GM19193 (cell line): ENCODE measurements around the gene AHSP.

ENCODE experiments used
- POLR2A ChIP-seq: IDR thresholded peaks from 4 replicates; pipeline ENCODE4 v1.6.1; 2011; ENCODE audit not compliant: insufficient read depth, insufficient read length; ENCODE audit errors: extremely low read depth

The AHSP gene, protein sequence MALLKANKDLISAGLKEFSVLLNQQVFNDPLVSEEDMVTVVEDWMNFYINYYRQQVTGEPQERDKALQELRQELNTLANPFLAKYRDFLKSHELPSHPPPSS

DNA sequence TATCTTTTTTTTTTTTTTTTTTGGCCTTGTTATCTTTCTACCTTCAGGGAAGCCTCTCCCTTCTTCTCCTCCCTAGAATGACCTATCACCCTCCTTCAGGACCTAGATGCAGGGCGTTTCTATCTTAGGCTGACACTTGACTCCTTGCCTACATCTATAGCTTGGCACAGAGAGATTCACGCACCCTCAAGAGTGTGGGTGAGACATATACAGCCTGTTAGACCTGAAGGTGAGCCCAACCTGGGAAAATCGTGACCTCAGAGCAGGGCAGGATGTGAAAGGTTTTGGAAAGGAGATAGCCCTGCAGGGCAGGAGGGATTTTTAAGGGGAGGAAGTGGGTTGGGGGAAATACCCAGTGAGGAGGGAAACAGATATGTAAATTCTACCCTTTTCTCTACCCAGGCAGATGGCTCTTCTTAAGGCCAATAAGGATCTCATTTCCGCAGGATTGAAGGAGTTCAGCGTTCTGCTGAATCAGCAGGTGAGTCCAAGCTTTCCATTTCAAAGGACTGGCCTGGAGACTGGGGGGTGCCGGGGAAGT lies at the start of gene AHSP:
Gene AHSP, plus strand, starts transcription at position 167 of the 541 bp plus-strand sequence. Its CDS starts 240 bp downstream, at position 407.
- no peak for TF ChIP-seq POLR2A

DNA sequence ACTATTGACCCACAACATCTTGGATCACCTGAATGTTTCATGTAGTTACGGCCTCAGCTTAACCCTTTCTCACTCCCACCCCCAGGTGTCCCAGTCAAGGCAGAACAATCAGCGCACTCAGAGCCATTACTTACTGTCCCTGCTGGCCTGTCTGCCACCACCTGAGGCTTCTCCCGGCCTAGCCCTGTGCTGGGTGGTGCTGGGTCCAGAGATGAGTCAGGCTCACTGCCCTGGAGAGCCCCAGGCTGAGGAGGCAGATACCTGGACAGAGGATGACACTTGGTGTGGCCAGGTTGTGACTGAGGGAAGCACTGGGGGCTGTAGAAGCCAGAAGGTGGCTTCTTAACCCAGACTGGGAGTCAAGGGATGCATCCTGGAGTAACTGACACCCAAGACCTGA lies 48.7 kb upstream of the AHSP start:
- TF ChIP-seq POLR2A, result no peak

DNA sequence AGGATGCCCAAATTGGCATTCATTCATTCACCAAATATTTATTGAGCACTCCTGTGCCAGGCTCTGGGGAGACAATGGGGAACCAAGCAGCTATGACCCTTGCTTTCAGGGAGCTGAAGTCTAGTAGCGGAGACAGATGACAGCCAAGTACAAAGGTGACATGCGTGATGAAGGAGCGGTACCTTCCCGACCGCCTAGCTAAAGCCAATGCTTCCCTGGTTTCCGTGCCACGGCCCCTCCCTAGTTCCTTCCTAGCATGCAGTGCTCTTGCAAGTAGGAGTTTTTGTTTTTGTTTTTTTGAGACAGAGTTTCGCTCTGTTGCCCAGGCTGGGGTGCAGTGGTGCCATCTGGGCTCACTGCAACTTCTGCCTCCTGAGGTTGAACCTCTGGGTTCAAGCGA lies 47.9 kb upstream of the AHSP start:
- TF ChIP-seq POLR2A, result no peak

DNA sequence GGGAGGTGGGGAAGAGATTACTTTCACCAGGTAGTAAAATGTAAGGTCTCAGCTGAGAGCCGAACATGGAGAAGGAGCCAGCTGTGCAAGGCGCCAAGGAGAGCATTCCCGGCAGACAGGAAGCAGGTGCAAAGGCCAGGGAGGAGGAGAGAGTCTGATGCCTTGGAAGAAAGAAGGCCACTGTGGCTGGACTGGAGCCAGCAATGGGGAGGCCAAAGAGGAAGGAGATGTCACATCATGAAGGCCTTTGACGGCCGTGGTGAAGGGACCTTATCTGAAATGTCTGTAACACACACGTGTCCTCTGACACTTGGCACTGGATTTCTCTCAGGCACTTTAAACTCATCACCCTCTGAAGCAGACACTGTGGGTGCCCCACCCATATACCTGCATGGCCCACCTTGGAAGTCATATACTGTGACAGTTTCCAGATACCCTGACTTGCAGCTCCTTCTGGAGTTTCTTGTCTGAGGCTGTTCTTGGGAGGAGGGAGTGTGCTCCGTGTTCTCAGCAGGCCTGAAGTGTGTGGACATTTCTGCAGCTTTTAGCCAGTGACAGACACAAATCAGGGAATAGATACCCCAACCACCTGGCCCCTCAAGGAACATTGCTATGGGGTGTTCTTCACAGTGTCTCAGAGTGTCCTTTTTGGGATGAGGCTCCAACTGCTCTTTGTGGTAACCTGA lies 46.7 kb upstream of the AHSP start:
- TF ChIP-seq POLR2A, result no peak

DNA sequence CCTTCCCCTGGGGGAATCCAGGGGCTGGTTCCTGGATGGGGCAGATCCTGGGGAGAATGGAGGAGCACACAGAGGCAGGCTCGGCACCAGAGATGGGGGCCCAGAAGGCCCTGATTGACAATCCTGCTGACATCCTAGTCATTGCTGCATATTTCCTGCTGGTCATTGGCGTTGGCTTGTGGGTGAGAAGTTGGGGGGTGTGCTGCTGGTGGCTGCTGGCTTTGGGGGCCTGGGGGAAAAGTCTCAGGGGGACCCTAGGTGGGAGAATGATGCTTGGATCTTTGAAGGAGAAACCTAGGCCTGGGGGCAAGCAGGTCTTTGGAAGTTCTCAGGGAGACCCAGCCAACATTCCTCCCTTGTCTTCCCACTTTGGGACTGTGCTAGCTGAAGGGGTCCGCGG lies 44.6 kb upstream of the AHSP start, which contains the start of gene SLC5A2:
Gene SLC5A2, plus strand, starts transcription at position 43 of the 400 bp plus-strand sequence. Its CDS starts 14 bp downstream, at position 57.
- TF ChIP-seq POLR2A, result no peak

DNA sequence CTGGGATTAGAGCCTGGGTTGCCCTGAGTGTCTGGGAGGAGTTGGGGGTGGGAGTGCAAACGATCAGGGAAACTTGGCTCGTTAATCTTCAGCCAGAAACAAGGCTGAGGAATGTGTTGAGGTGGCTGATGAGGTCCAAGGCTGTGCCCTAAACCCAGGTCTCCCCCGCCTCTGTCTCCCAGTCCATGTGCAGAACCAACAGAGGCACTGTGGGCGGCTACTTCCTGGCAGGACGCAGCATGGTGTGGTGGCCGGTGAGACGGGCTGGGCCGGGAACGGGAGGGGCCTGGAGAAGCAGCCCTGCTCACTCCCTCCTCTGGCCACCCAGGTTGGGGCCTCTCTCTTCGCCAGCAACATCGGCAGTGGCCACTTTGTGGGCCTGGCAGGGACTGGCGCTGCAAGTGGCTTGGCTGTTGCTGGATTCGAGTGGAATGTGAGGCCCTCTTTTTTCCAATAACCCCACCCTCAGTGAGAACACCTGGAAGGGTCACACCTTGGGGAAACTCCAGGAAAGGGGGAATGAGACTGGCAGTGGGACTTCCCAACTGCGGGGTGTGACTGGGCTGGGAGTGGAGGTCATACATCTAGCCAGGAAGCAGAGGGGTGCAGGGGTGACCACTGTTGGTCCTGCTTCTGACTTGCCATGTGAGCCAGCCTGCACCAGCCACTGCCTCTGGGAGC lies 43.1 kb upstream of the AHSP start:
- no peak for TF ChIP-seq POLR2A

DNA sequence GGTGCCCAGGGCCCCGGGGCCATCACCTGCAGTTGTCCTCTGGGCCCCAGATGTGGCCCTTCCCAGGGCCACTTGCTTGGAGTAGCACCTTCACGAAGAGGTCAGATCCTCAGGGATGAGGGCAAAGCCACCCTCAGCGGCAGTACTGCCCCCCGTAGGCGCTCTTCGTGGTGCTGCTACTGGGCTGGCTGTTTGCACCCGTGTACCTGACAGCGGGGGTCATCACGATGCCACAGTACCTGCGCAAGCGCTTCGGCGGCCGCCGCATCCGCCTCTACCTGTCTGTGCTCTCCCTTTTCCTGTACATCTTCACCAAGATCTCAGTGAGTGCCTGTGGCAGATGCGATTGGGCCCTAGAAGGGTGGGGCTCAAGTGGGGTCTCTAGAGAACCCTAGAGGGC lies 42.1 kb upstream of the AHSP start:
- TF ChIP-seq POLR2A, result no peak

DNA sequence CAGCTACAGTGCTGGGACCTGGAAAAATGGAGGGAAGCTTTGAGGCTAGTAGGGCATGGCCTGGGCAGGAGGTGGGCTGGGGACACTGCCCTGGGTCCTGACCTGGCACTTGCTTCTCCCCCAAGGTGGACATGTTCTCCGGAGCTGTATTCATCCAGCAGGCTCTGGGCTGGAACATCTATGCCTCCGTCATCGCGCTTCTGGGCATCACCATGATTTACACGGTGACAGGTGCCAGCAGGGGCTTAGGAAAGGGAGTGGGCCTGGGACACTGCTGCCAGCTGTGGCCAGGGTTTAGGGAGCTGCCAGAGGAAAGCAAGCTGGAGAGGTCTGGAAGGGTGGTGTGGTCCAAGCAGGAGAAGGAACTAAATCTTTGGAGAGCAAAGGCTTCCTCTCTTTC lies 41.7 kb upstream of the AHSP start:
- no peak for TF ChIP-seq POLR2A

DNA sequence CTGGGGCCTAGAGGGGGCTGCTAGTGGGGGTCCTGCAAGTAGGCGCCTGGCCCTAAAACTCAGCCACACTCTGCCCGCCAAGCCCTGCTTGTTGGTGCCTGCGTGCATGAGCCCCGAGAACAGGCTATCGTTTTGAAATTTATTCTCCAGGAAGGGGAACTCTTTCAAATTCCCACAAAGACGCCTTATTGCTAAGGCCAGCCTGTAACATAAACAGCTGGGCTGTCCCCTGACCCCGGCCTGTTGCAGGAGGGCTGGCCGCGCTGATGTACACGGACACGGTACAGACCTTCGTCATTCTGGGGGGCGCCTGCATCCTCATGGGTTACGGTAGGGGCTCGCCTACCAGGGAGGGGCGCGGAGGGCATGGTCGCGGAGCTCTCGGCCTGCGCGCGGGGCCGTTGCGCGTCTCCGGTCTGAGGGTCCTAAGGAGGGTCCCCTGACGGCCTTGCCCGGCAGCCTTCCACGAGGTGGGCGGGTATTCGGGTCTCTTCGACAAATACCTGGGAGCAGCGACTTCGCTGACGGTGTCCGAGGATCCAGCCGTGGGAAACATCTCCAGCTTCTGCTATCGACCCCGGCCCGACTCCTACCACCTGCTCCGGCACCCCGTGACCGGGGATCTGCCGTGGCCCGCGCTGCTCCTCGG lies 40.5 kb upstream of the AHSP start:
- no peak for TF ChIP-seq POLR2A

DNA sequence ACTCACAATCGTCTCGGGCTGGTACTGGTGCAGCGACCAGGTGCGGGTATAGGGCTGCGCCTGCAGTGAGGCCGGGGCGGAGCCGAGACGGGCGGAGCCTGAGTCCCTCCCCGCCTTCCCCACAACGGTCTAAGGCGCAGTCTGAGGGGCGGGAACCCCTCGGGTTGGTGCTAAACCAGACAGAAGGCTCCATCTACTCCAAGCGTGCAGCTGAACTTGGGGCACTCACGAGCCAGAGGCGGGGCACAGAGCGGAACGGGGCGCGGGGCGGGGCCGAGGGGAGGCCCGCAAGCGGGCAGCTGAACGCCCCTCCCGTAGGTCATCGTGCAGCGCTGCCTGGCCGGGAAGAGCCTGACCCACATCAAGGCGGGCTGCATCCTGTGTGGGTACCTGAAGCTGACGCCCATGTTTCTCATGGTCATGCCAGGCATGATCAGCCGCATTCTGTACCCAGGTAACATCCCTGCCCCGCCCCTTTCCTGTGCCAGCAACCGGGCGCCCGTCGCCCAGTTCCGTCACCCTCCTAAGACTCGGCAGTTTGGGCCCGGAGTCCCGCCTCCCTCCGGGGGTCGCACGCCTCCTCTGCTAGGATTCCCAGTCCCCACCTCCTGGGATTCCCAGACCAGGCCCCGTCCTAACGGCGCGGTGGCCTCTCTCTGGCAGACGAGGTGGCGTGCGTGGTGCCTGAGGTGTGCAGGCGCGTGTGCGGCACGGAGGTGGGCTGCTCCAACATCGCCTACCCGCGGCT lies 39.8 kb upstream of the AHSP start:
- peak; percentile 9 for TF ChIP-seq POLR2A

DNA sequence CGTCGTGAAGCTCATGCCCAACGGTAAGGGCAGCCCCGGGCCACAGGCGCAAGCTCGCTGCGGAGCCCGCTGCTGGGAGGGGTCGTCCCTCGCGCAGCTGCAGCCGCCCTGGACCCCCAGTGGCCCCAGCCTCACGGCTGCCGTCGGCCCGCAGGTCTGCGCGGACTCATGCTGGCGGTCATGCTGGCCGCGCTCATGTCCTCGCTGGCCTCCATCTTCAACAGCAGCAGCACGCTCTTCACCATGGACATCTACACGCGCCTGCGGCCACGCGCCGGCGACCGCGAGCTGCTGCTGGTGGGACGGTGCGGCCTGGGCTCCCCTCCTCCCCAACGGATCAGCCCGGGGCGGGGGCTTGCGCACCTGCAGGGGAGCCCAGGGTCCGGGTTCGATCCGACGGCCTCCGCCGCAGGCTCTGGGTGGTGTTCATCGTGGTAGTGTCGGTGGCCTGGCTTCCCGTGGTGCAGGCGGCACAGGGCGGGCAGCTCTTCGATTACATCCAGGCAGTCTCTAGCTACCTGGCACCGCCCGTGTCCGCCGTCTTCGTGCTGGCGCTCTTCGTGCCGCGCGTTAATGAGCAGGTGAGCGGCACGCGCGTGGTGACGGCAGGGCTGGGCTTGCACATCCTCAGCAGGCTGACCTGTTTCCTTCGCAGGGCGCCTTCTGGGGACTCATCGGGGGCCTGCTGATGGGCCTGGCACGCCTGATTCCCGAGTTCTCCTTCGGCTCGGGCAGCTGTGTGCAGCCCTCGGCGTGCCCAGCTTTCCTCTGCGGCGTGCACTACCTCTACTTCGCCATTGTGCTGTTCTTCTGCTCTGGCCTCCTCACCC lies 39.0 kb upstream of the AHSP start:
- peak; percentile 20 for TF ChIP-seq POLR2A

DNA sequence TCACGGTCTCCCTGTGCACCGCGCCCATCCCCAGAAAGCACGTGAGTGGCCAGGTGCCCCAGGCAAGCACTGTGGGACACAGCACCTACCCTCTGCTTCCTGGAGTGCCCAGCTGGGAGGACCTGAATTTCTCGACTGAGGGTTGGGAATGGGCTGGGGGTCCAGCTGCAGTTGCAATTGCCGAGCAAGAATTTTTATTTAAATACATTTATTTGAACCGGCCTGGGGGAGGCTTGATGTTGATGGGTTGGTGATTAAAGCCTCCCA lies 38.5 kb upstream of the AHSP start:
- TF ChIP-seq POLR2A, result no peak

DNA sequence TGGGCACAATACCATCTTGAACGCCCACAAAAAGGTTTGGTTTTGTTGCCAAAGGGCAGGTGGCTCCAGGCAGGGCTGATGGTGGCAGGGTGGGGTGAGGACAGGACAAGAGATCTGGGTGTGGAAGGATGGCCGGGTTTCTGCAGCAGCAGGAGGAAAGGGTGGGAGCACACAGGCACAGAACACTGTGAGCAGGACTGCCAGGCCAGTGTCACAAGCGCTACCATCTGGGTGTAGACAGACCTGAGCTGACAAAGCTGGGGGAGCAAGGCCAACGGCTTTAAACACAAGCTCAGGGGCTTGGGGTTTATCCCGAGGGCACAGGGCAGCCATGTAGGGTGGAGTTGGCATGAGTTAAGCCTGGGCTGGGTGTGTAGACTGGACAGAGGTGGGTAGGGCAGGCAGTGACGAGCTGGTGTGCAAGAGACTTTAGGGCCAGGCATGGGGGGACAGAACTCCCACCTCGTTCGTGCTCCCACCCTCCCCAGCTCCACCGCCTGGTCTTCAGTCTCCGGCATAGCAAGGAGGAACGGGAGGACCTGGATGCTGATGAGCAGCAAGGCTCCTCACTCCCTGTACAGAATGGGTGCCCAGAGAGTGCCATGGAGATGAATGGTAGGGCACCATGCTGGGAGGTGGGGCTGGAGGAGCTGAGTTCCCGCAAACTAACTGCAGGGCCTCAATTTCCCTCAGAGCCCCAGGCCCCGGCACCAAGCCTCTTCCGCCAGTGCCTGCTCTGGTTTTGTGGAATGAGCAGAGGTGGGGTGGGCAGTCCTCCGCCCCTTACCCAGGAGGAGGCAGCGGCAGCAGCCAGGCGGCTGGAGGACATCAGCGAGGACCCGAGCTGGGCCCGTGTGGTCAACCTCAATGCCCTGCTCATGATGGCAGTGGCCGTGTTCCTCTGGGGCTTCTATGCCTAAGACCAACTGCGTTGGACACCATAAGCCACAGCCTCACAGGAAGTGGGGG lies 37.8 kb upstream of the AHSP start:
- TF ChIP-seq POLR2A, result no peak

DNA sequence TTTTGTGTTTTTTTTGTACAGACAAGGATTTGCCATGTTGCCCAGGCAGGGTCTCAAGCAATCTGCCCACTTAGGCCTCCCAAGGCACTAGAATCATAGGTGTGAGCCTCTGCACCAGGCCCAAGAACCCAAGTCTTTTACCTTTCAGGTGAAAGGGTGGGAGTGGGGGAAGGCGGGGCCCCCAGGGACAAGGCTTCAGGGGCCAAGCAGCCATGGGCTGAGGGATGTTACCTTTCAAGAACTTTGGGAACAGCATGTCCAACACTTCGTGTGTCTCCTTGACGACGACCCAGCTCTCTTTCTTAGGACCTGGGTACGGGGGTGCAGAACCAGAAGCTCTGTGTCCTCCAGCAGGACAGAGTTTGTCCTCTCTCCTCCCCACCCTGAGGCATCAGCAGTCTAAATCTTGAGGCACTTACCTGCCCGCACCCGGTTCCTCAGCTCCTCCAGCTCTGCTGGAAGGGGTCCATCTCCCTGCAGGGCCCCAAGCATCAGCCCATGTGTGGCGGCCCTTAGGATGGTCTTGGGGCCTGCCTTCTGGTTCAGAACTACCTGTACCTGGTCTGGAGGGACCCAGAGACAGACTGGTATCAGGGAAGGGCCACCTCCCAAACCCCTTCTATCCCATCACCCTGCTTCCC lies 35.8 kb upstream of the AHSP start:
- no peak for TF ChIP-seq POLR2A
